HEK293 (cell line): Measurements from ENCODE around the gene MACROH2A1.

Source experiments
- CTCF ChIA-PET: fragments of 350-600 bp; formaldehyde crosslinking; extraction: SDS; loops from one replicate; lab custom pipeline; 2021; ENCODE audit warnings: antibody characterized with exemption; lab: Yijun Ruan, JAX
- POLR2A ChIA-PET: fragments of 300-600 bp; formaldehyde crosslinking; extraction: SDS; loops from one replicate; lab custom pipeline; 2020; ENCODE audit warnings: antibody characterized with exemption, inconsistent platforms; lab: Yijun Ruan, JAX
- H3K27ac ChIP-seq: fragments of 200-500 bp; sonication (Bioruptor generic); 2 replicates; pipeline ENCODE4 v1.5.1; 2014; ENCODE audit warnings: low read depth, low read length, control low read depth, inconsistent platforms; ENCODE audit errors: extremely low read depth
- H3K36me3 ChIP-seq, 2 experiments: fragments of 200-500 bp in 1 of 2; sonication (Bioruptor generic) in 1 of 2; 1 replicate in 1 of 2; 2 replicates in 1 of 2; pipeline ENCODE4 v1.5.1; 2014 to 2017; ENCODE audit warnings: inconsistent platforms in 2 of 2, low read length in 2 of 2; ENCODE audit not compliant: control insufficient read depth in 2 of 2, insufficient read depth in 1 of 2
- H3K4me1 ChIP-seq: fragments of 200-500 bp; sonication (Bioruptor generic); 2 replicates; pipeline ENCODE4 v1.5.1; 2014; ENCODE audit warnings: mild to moderate bottlenecking, low read length, inconsistent platforms; ENCODE audit not compliant: control insufficient read depth, insufficient read depth
- H3K4me3 ChIP-seq: 2 replicates; pipeline ENCODE4 v1.5.1; 2011; ENCODE audit warnings: low read depth, mild to moderate bottlenecking, control low read depth, low read length, moderate library complexity
- H3K9me3 ChIP-seq: fragments of 200-500 bp; sonication (Bioruptor generic); 2 replicates; pipeline ENCODE4 v1.5.1; 2014; ENCODE audit warnings: low read depth, low read length, inconsistent platforms; ENCODE audit not compliant: control insufficient read depth, insufficient read depth
- BCL11A ChIP-seq: fragments of 450-650 bp; formaldehyde crosslinking; IDR thresholded peaks from 2 replicates; pipeline ENCODE4 v1.5.1; 2016; ENCODE audit warnings: low read depth, missing biosample characterization, missing genetic modification characterization
- KLF7 ChIP-seq: fragments of 450-650 bp; formaldehyde crosslinking; IDR thresholded peaks from 2 replicates; pipeline ENCODE4 v1.5.1; 2016; ENCODE audit warnings: missing biosample characterization, missing genetic modification characterization, borderline replicate concordance
- ZNF155 ChIP-seq: fragments of 450-650 bp; formaldehyde crosslinking; IDR thresholded peaks from 2 replicates; pipeline ENCODE4 v1.5.1; 2016; ENCODE audit warnings: missing biosample characterization, missing genetic modification characterization
- ZNF184 ChIP-seq: fragments of 450-650 bp; IDR thresholded peaks from 2 replicates; pipeline ENCODE4 v1.5.1; 2018; ENCODE audit warnings: missing biosample characterization, mild to moderate bottlenecking, missing genetic modification characterization
- ZNF239 ChIP-seq: fragments of 450-650 bp; formaldehyde crosslinking; IDR thresholded peaks from 2 replicates; pipeline ENCODE4 v1.5.1; 2016; ENCODE audit warnings: missing biosample characterization, missing genetic modification characterization
- ZNF324 ChIP-seq: fragments of 450-650 bp; formaldehyde crosslinking; IDR thresholded peaks from 2 replicates; pipeline ENCODE4 v1.5.1; 2016; ENCODE audit warnings: missing biosample characterization, missing genetic modification characterization
- ZNF335 ChIP-seq: fragments of 450-650 bp; formaldehyde crosslinking; conservative IDR thresholded peaks from 2 replicates; pipeline ENCODE4 v1.5.1; 2016; ENCODE audit warnings: missing biosample characterization, missing genetic modification characterization
- ZNF48 ChIP-seq: fragments of 450-650 bp; formaldehyde crosslinking; IDR thresholded peaks from 2 replicates; pipeline ENCODE4 v1.5.1; 2016; ENCODE audit warnings: missing biosample characterization, missing genetic modification characterization
- ZNF521 ChIP-seq: fragments of 450-650 bp; formaldehyde crosslinking; IDR thresholded peaks from 2 replicates; pipeline ENCODE4 v1.5.1; 2017; ENCODE audit warnings: missing biosample characterization, mild to moderate bottlenecking, missing genetic modification characterization
- ZNF600 ChIP-seq: fragments of 450-650 bp; formaldehyde crosslinking; IDR thresholded peaks from 2 replicates; pipeline ENCODE4 v1.5.1; 2016; ENCODE audit warnings: missing biosample characterization, missing genetic modification characterization
- ZNF777 ChIP-seq: fragments of 450-650 bp; formaldehyde crosslinking; IDR thresholded peaks from 2 replicates; pipeline ENCODE4 v1.5.1; 2017; ENCODE audit warnings: missing biosample characterization, missing genetic modification characterization, borderline replicate concordance
- ZNF785 ChIP-seq: fragments of 450-650 bp; formaldehyde crosslinking; IDR thresholded peaks from 2 replicates; pipeline ENCODE4 v1.5.1; 2016; ENCODE audit warnings: missing biosample characterization, missing genetic modification characterization
- TF ChIP-seq, protein P1 (sequence below): fragments of 450-650 bp; formaldehyde crosslinking; IDR thresholded peaks from 2 replicates; pipeline ENCODE4 v1.5.1; 2016; ENCODE audit warnings: missing biosample characterization, missing genetic modification characterization
- TF ChIP-seq, protein P2 (sequence below): fragments of 450-650 bp; formaldehyde crosslinking; IDR thresholded peaks from 2 replicates; pipeline ENCODE4 v1.5.1; 2016; ENCODE audit warnings: missing biosample characterization, missing genetic modification characterization, low read depth
- TF ChIP-seq, protein P3 (sequence below): fragments of 450-650 bp; formaldehyde crosslinking; IDR thresholded peaks from 2 replicates; pipeline ENCODE4 v1.5.1; 2016; ENCODE audit warnings: missing biosample characterization, missing genetic modification characterization
- TF ChIP-seq, protein P4 (sequence below): fragments of 450-650 bp; formaldehyde crosslinking; IDR thresholded peaks from 2 replicates; pipeline ENCODE4 v1.5.1; 2016; ENCODE audit warnings: missing biosample characterization, missing genetic modification characterization
- TF ChIP-seq, protein P5 (sequence below): fragments of 450-650 bp; IDR thresholded peaks from 2 replicates; pipeline ENCODE4 v1.5.1; 2018; ENCODE audit warnings: missing biosample characterization, mild to moderate bottlenecking, missing genetic modification characterization

The MACROH2A1 gene

DNA sequence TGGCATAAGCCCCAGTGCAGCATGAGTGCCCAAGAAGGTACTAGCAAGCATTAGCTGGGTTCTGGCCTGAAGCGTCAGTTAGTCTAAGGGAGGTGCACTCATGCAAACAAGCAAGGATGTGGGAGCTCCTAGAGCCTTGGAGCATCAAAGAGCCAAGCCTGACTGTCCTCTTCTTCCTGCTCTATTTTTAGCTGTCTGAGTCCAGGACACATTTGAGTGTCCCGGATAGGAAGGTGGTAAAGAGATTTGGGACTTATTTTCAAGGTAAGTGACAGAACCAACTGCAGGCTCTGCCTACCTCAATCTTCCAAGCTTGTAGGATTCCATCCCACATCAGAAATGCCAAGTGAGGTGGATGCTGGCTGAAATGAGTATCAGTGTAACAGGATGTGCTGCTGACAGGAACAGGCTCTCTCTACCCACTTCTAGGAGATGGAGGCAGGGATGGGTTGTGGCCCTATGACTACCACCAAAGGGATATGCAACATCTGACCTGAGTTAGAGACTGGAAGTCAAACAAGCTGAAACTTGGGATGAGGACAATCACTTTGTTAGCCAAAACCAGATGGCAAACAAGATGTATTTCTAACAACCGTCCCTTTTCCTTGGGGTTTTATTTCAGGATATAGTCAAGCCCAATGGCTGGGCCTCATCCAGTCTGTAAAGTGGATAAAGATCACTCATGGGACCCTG is 15.1 kb downstream of the MACROH2A1 start:
- TF ChIP-seq ZNF48: no peak
- peak; percentile 18; the same call in 1 of the 2 replicates for TF ChIP-seq ZNF600 (tag by site-specific recombination)
- Histone ChIP-seq H3K9me3 (no peaks in the 10 kb centered on the region), H3K36me3 (peaks cover 37 to 97% of the 10 kb centered on the region in 2 experiments), H3K4me1 (no peaks in the 10 kb centered on the region; the same call in 1 of the 2 replicates), H3K4me3 (no peak overlapping the region), H3K27ac (no peak overlapping the region)
- ChIA-PET CTCF (interaction anchor here (0.7 to 1.5 kb wide), 5 partner anchors 10 to 78 kb away, joined by 3 to 5 read pairs (median 4); no protein-coding TSS in a partner anchor), POLR2A (interaction anchor here (1.1 kb wide), 1 partner anchor 11 kb away, joined by 3 read pairs; no protein-coding TSS in a partner anchor)

DNA sequence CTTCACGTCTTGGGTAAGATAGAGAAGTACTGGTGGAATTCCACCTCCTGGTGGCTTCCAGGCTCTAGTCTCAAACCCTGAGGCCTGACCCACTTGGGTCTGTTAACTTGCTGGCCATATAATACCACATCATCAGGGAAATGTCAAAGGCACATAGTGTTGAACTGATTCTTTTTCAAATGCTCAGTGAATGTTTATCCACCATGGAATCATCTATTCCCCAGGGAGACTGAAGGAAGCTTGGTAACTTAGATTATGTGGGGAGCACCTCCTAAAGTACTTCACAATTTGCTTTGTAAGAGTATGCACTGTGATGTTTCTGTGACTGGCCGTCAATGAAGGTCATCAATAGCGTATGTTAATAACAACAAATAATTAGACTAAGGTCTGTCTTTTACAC is 16.1 kb downstream of the MACROH2A1 start:
- no peak overlapping the region for H3K4me3 ChIP-seq
- H3K27ac ChIP-seq: no peak overlapping the region
- CTCF ChIA-PET: interaction anchor here (0.6 to 1.5 kb wide), 5 partner anchors 11 to 85 kb away, joined by 3 to 5 read pairs (median 3); no protein-coding TSS in a partner anchor
- POLR2A ChIA-PET: interaction anchor here (0.8 to 1.0 kb wide), 2 partner anchors 10 to 14 kb away, joined by 3 read pairs; no protein-coding TSS in a partner anchor
- H3K9me3 ChIP-seq: no peaks in the 10 kb centered on the region
- no peaks in the 10 kb centered on the region; the same call in 1 of the 2 replicates for H3K4me1 ChIP-seq
- H3K36me3 ChIP-seq: peaks cover 36 to 97% of the 10 kb centered on the region in 2 experiments
- TF ChIP-seq ZNF324: no peak
- TF ChIP-seq, protein P1, sequence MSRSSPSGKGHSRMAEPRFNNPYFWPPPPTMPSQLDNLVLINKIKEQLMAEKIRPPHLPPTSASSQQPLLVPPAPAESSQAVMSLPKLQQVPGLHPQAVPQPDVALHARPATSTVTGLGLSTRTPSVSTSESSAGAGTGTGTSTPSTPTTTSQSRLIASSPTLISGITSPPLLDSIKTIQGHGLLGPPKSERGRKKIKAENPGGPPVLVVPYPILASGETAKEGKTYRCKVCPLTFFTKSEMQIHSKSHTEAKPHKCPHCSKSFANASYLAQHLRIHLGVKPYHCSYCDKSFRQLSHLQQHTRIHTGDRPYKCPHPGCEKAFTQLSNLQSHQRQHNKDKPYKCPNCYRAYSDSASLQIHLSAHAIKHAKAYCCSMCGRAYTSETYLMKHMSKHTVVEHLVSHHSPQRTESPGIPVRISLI: no peak
- no peak for TF ChIP-seq ZNF184 (tag by site-specific recombination)
- TF ChIP-seq, protein P2, sequence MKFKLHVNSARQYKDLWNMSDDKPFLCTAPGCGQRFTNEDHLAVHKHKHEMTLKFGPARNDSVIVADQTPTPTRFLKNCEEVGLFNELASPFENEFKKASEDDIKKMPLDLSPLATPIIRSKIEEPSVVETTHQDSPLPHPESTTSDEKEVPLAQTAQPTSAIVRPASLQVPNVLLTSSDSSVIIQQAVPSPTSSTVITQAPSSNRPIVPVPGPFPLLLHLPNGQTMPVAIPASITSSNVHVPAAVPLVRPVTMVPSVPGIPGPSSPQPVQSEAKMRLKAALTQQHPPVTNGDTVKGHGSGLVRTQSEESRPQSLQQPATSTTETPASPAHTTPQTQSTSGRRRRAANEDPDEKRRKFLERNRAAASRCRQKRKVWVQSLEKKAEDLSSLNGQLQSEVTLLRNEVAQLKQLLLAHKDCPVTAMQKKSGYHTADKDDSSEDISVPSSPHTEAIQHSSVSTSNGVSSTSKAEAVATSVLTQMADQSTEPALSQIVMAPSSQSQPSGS (tag by site-specific recombination): no peak
- TF ChIP-seq, protein P3, sequence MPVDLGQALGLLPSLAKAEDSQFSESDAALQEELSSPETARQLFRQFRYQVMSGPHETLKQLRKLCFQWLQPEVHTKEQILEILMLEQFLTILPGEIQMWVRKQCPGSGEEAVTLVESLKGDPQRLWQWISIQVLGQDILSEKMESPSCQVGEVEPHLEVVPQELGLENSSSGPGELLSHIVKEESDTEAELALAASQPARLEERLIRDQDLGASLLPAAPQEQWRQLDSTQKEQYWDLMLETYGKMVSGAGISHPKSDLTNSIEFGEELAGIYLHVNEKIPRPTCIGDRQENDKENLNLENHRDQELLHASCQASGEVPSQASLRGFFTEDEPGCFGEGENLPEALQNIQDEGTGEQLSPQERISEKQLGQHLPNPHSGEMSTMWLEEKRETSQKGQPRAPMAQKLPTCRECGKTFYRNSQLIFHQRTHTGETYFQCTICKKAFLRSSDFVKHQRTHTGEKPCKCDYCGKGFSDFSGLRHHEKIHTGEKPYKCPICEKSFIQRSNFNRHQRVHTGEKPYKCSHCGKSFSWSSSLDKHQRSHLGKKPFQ (tag by site-specific recombination): no peak
- TF ChIP-seq, protein P4, sequence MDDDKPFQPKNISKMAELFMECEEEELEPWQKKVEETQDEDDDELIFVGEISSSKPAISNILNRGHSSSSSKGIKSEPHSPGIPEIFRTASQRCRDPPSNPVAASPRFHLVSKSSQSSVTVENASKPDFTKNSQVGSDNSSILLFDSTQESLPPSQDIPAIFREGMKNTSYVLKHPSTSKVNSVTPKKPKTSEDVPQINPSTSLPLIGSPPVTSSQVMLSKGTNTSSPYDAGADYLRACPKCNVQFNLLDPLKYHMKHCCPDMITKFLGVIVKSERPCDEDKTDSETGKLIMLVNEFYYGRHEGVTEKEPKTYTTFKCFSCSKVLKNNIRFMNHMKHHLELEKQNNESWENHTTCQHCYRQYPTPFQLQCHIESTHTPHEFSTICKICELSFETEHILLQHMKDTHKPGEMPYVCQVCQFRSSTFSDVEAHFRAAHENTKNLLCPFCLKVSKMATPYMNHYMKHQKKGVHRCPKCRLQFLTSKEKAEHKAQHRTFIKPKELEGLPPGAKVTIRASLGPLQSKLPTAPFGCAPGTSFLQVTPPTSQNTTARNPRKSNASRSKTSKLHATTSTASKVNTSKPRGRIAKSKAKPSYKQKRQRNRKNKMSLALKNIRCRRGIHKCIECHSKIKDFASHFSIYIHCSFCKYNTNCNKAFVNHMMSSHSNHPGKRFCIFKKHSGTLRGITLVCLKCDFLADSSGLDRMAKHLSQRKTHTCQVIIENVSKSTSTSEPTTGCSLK (tag by site-specific recombination): no peak
- no peak for TF ChIP-seq ZNF239 (tag by site-specific recombination)
- no peak for TF ChIP-seq BCL11A (tag by site-specific recombination)
- TF ChIP-seq ZNF777: no peak
- TF ChIP-seq ZNF785 (tag by site-specific recombination): no peak
- TF ChIP-seq ZNF521 (tag by site-specific recombination): no peak
- TF ChIP-seq, protein P5, sequence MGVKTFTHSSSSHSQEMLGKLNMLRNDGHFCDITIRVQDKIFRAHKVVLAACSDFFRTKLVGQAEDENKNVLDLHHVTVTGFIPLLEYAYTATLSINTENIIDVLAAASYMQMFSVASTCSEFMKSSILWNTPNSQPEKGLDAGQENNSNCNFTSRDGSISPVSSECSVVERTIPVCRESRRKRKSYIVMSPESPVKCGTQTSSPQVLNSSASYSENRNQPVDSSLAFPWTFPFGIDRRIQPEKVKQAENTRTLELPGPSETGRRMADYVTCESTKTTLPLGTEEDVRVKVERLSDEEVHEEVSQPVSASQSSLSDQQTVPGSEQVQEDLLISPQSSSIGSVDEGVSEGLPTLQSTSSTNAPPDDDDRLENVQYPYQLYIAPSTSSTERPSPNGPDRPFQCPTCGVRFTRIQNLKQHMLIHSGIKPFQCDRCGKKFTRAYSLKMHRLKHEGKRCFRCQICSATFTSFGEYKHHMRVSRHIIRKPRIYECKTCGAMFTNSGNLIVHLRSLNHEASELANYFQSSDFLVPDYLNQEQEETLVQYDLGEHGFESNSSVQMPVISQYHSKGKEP (tag by site-specific recombination): no peak
- TF ChIP-seq ZNF335: no peak
- no peak for TF ChIP-seq KLF7 (tag by site-specific recombination)
- no peak for TF ChIP-seq ZNF155 (tag by site-specific recombination)
